Esophagus muscularis mucosa (tissue), 4 donors: ENCODE results near the gene F10. TPM values are rescaled to one million over a fixed set of nuclear protein-coding genes. Genes with fewer than 3 reads are reported as not detected.

Experiments
- DNase-seq: peaks from one replicate; pipeline ENCODE4 v3.0.0-alpha.2; 2017; ENCODE audit errors: extremely low spot score
- H3K27ac ChIP-seq, 4 donors: fragments of 200-600 bp; sonication (generic); replicated peaks in 1 of 4; 1 replicate in 3 of 4; 2 replicates in 1 of 4; pipeline ENCODE4 v1.5.1; 2016 to 2019; ENCODE audit warnings: mild to moderate bottlenecking in 1 of 4
- H3K27me3 ChIP-seq, 4 donors: fragments of 200-600 bp; sonication (generic); one replicate each; pipeline versions ENCODE4 v1.5.1 to v1.6.0; 2016 to 2019
- H3K36me3 ChIP-seq, 4 donors: fragments of 200-600 bp; sonication (generic); one replicate each; pipeline ENCODE4 v1.5.1; 2016 to 2019
- H3K4me1 ChIP-seq, 4 donors: fragments of 200-600 bp; sonication (generic); one replicate each; pipeline ENCODE4 v1.5.1; 2016 to 2019
- H3K4me3 ChIP-seq, 4 donors: fragments of 200-600 bp; sonication (generic); 1 replicate in 2 of 4; 2 replicates in 2 of 4; pipeline ENCODE4 v1.5.1; 2016 to 2019; ENCODE audit warnings: mild to moderate bottlenecking in 4 of 4, moderate library complexity in 1 of 4
- H3K9me3 ChIP-seq, 4 donors: fragments of 200-600 bp; sonication (generic); 1 replicate in 3 of 4; 2 replicates in 1 of 4; pipeline ENCODE4 v1.5.1; 2016 to 2019
- EP300 ChIP-seq: sonication (generic); formaldehyde crosslinking; IDR thresholded peaks from one replicate; pipeline ENCODE4 v1.6.1; 2017; ENCODE audit warnings: antibody characterized with exemption
- POLR2A ChIP-seq: fragments of 450-650 bp; IDR thresholded peaks from one replicate; pipeline ENCODE4 v1.6.1; 2017; ENCODE audit warnings: antibody characterized with exemption, moderate library complexity, mild to moderate bottlenecking, low read depth
- POLR2AphosphoS5 ChIP-seq, 2 donors: sonication (generic); formaldehyde crosslinking; IDR thresholded peaks; one replicate each; pipeline ENCODE4 v1.6.1; 2017; ENCODE audit warnings: antibody characterized with exemption in 2 of 2
- WGBS: methylation state at CpG from one replicate; pipeline ENCODE4 v1.1.5; 2018; 5-methylcytosine and 5-hydroxymethylcytosine counted together
- intact Hi-C: fragments of 100-400 bp; cut with DNase I; formaldehyde crosslinking; loops from one replicate; pipeline ENCODE4 v1.15.1; 2023
- total RNA-seq, 4 donors: library from RNA; depleted of rRNA; stranded (reverse); fragments of >200 nt; gene quantifications; one replicate each; pipeline versions ENCODE4 v1.1.0 to v1.2.1, GENCODE V29; 2016
- TF ChIP-seq, protein P1 (sequence below), 3 experiments: fragments of 200-600 bp in 2 of 3; fragments of 450-650 bp in 1 of 3; sonication (generic) in 2 of 3; IDR thresholded peaks; one replicate each; pipeline ENCODE4 v1.5.1; 2017 to 2019; ENCODE audit warnings: antibody characterized with exemption in 3 of 3, mild to moderate bottlenecking in 2 of 3, moderate library complexity in 1 of 3

The F10 gene
- total RNA-seq, 4 donors from 2014 or later, result 4.6 to 20.5 (median 11.7) TPM

DNA sequence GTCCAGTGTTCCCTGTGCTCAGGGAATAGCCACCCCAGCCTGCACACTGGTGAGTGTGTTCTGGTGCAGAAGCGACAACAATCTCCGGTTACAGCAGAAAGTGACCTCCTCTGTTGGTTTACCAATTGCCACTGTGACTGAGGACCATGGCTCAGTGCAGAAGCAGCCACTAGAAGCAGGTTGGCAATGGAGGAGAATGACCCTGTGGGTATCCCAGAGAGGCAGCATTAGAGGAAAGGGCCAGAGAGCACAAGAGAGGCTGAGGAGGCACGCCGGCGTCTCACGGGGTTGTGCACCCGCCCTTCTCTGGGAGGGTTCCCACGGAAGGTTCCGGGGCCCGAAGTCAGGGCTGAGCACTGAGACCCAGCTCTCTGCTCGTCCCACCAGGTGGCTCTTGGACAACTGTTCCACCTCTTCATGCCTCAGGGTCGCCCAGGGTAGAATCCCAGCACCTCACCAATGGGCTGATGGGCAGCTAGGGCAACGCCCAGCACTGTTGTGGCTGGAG, 49.9 kb downstream of the F10 start:
- H3K36me3 ChIP-seq, result peaks cover 22 to 79% (median 47%) of the 10 kb centered on the region in 4 donors
- DNase-seq, result no peak
- WGBS, result 100% methylated on average over 2 of the region's 13 CpGs
- H3K27me3 ChIP-seq, result no peaks in the 10 kb centered on the region
- H3K9me3 ChIP-seq, result no peaks in the 10 kb centered on the region
- peaks cover 0 to 3% (median 0%) of the 10 kb centered on the region in 4 donors for H3K4me1 ChIP-seq
- intact Hi-C loops, result no loop called here
- H3K27ac ChIP-seq, result no peak overlapping the region
- TF ChIP-seq POLR2AphosphoS5 (IDR thresholded peaks at IDR 0.05) (no peak), POLR2A (no peak), EP300 (no peak)
- TF ChIP-seq, protein P1, sequence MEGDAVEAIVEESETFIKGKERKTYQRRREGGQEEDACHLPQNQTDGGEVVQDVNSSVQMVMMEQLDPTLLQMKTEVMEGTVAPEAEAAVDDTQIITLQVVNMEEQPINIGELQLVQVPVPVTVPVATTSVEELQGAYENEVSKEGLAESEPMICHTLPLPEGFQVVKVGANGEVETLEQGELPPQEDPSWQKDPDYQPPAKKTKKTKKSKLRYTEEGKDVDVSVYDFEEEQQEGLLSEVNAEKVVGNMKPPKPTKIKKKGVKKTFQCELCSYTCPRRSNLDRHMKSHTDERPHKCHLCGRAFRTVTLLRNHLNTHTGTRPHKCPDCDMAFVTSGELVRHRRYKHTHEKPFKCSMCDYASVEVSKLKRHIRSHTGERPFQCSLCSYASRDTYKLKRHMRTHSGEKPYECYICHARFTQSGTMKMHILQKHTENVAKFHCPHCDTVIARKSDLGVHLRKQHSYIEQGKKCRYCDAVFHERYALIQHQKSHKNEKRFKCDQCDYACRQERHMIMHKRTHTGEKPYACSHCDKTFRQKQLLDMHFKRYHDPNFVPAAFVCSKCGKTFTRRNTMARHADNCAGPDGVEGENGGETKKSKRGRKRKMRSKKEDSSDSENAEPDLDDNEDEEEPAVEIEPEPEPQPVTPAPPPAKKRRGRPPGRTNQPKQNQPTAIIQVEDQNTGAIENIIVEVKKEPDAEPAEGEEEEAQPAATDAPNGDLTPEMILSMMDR (IDR thresholded peaks at IDR 0.05), result no peak
- no peak overlapping the region for H3K4me3 ChIP-seq

DNA sequence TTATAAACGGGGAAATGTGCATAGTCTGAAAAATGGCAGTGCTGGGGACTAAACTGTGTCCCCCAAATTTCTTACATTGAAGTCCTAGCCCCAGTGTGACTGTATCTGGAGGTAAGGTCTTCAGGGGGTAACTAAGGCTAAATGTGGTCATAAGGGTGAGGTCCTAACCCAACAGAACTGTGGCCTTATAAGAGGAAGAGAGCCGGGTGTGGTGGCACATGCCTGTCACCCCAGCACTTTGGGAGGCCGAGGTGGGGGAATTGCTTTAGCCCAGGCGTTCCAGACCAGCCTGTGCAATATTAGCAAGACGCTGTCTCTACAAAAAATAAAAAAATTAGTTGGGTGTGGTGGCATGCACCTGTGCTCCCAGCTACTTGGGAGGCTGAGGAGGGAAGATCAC, 53.7 kb downstream of the F10 start:
- H3K36me3 ChIP-seq, result peaks cover 54 to 96% (median 78%) of the 10 kb centered on the region in 4 donors
- no peaks in the 10 kb centered on the region for H3K27me3 ChIP-seq
- no peak overlapping the region for H3K27ac ChIP-seq
- H3K4me3 ChIP-seq, result no peak overlapping the region
- peaks cover 0 to 17% (median 12%) of the 10 kb centered on the region in 4 donors for H3K4me1 ChIP-seq
- no peak for DNase-seq
- 92% methylated on average over 5 of the region's 5 CpGs for WGBS
- TF ChIP-seq, protein P1 (IDR thresholded peaks at IDR 0.05), result no peak
- TF ChIP-seq EP300 (no peak), POLR2A (no peak), POLR2AphosphoS5 (IDR thresholded peaks at IDR 0.05) (no peak)
- intact Hi-C loops, result no loop called here
- H3K9me3 ChIP-seq, result no peaks in the 10 kb centered on the region

DNA sequence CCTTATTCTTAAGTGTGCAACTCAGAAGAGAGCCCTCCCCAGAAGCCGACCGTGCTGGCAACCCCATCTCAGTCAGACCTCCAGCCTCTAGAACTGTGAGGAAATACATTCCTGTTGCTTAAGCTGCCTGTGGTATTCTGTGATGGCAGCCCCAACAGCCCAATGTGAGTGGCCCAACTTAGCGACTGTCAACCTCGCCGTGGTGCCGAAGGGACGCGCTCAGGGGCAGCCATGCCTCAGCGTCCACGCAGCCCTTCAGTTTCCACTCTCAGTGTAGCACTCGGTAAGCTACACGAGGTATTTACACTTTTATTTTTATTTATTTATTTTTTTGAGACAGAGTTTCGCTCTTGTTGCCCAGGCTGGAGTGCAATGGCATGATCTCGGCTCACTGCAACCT, 54.2 kb downstream of the F10 start:
- Histone ChIP-seq H3K27ac (no peak overlapping the region), H3K9me3 (no peaks in the 10 kb centered on the region), H3K4me1 (peaks cover 0 to 17% (median 12%) of the 10 kb centered on the region in 4 donors), H3K4me3 (no peak overlapping the region), H3K27me3 (no peaks in the 10 kb centered on the region), H3K36me3 (peaks cover 56 to 93% (median 76%) of the 10 kb centered on the region in 4 donors)
- intact Hi-C loops, result no loop called here
- no peak for TF ChIP-seq EP300
- TF ChIP-seq, protein P1 (IDR thresholded peaks at IDR 0.05), result no peak
- no peak for DNase-seq
- 99% methylated on average over 12 of the region's 14 CpGs for whole genome bisulfite sequencing

DNA sequence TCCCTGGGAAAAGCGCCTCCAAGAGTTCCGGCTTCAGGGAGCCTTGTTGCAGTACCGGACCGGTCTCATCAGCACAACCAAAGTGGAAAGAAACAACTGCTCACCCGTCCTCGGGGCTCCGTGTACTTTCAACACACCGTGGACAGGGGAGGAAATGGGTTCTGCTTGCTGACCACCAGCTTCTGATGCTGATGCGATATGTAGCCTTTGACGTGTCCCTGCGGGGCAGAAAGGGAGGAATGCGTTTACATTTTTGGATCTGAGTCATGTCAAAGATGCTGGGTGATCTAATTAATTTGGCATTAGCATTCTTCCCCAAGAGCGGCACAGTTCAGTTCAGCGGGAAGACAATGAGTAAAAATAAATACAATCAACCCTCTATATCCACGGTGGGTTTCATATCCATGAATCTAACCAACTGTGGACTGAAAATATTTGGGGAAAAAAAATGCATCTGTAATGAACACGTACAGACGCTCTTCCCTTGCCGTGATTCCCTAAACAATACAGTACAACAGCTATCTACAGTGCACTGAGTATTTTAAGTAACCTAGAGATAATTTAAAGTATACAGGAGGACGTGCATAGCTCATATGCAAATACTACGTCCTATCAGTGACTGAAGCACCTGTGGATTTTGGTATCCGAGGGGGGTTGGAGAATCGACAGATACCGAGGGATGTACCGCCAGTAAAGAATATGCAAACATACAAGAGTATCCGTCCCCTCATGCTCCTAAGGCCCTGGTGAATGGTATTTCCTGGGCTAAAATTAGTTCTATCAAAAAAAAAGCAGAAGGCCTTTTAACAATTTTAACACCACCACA, 55.7 kb downstream of the F10 start:
- Histone ChIP-seq H3K27me3 (no peaks in the 10 kb centered on the region), H3K36me3 (peaks cover 69 to 93% (median 81%) of the 10 kb centered on the region in 4 donors), H3K27ac (peak overlapping the region in 3 of 4 donors; percentile 6 to 46 (median 20)), H3K4me3 (no peak overlapping the region), H3K9me3 (no peaks in the 10 kb centered on the region), H3K4me1 (peaks cover 0 to 17% (median 12%) of the 10 kb centered on the region in 4 donors)
- TF ChIP-seq POLR2A (no peak), POLR2AphosphoS5 (IDR thresholded peaks at IDR 0.05) (no peak), EP300 (no peak)
- TF ChIP-seq, protein P1 (IDR thresholded peaks at IDR 0.05), result no peak
- intact Hi-C loops, result no loop called here
- DNase-seq, result no peak
- 61% methylated on average over 25 of the region's 25 CpGs for WGBS
